Activated T-cell treated with anti-CD3 and anti-CD28 coated beads, Interleukin-2, amount 50 U/mL, for 72 hours (primary cell): ENCODE measurements around the gene AKIP1. TPM values are rescaled to one million over a fixed set of nuclear protein-coding genes. Genes with fewer than 3 reads are reported as not detected.
"Not testable (repeated sequence)": the region's sequence is repeated elsewhere in the genome, so short reads cannot be mapped to it uniquely, and the experiment has no call there.

Source experiments
- ATAC-seq, 2 donors: fragments of 150-1000 bp; cut with Tn5 transposase; replicated peaks in 1 of 2; 2 replicates each; pipeline ENCODE4 v1.10.0; 2021; ENCODE audit warnings: moderate library complexity in 2 of 2, mild to moderate bottlenecking in 1 of 2
- DNase-seq, 2 donors: peaks; one replicate each; pipeline ENCODE4 v3.0.0; 2021 to 2022; ENCODE audit warnings: mixed read lengths in 1 of 2
- H3K27ac Mint-ChIP-seq: one replicate; pipeline ENCODE4 v1.8.0; 2022; ENCODE audit warnings: mild to moderate bottlenecking, moderate library complexity, mixed read lengths
- H3K27me3 Mint-ChIP-seq: one replicate; pipeline ENCODE4 v1.8.0; 2022; ENCODE audit warnings: low read depth, mixed read lengths
- H3K36me3 Mint-ChIP-seq, 2 donors: one replicate each; pipeline ENCODE4 v1.8.0; 2022; ENCODE audit warnings: mixed read lengths in 2 of 2, mild to moderate bottlenecking in 1 of 2; ENCODE audit not compliant: insufficient read depth in 2 of 2
- H3K4me1 Mint-ChIP-seq: one replicate; pipeline ENCODE4 v1.8.0; 2022; ENCODE audit warnings: low read depth, mixed read lengths
- H3K4me3 Mint-ChIP-seq, 2 donors: one replicate each; pipeline ENCODE4 v1.8.0; 2022; ENCODE audit warnings: mild to moderate bottlenecking in 2 of 2, mixed read lengths in 2 of 2, moderate library complexity in 2 of 2
- H3K9me3 Mint-ChIP-seq, 2 donors: one replicate each; pipeline ENCODE4 v1.8.0; 2022; ENCODE audit warnings: mixed read lengths in 2 of 2
- total RNA-seq, 2 donors: library from RNA; stranded (reverse); gene quantifications; one replicate each; pipeline ENCODE4 v1.2.3, GENCODE V29; 2022

AKIP1 gene, protein sequence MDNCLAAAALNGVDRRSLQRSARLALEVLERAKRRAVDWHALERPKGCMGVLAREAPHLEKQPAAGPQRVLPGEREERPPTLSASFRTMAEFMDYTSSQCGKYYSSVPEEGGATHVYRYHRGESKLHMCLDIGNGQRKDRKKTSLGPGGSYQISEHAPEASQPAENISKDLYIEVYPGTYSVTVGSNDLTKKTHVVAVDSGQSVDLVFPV
- 10 to 100 TPM; 27.2 to 27.7 TPM for total RNA-seq

DNA sequence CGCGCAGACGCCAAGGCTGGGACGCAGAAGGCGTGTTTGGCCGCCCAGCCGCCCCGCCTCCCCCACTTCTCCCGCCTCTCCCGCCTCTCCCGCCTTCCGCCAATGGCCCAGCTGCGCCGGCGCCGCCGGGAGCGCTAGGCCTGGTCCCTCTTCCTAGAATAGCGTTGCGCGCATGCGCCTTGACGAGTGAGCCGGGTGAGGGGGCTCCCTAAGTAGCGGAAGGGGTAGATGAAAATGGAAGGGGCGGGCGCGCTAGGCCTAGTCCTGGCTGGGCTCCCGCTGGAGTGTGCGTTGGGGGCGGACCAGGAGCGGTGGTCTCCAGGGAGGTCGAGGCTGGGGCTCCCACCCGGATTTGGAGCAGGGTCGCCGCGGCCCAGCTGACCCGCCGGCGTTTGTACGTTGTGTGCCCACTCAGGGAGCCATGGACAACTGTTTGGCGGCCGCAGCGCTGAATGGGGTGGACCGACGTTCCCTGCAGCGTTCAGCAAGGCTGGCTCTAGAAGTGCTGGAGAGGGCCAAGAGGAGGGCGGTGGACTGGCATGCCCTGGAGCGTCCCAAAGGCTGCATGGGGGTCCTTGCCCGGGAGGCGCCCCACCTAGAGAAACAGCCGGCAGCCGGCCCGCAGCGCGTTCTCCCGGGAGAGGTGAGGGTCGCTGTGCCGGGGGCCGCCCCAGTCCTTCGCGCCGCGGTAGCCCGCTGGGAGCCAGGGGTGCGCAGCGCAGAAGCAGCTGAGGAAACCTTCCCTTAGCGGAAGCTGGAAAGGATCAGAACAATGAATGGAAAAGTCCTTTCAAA is at the start of gene AKIP1:
Gene AKIP1 (plus strand): TSS at position 161 of the 795 bp plus-strand sequence. CDS start 261 bp downstream, at position 422.
- Mint-ChIP-seq H3K4me1 (peaks cover 47% of the 10 kb centered on the region), H3K4me3 (peak within 1 kb of the TSS; percentile 89 to 96), H3K9me3 (no peaks in the 10 kb centered on the region), H3K27ac (peak within 1 kb of the TSS; percentile 89), H3K27me3 (peaks cover 17% of the 10 kb centered on the region), H3K36me3 (peaks cover 0 to 2% of the 10 kb centered on the region in 2 donors)
- DNase-seq, result peak; percentile 85 to 89
- peak; percentile 82 to 83 for ATAC-seq

DNA sequence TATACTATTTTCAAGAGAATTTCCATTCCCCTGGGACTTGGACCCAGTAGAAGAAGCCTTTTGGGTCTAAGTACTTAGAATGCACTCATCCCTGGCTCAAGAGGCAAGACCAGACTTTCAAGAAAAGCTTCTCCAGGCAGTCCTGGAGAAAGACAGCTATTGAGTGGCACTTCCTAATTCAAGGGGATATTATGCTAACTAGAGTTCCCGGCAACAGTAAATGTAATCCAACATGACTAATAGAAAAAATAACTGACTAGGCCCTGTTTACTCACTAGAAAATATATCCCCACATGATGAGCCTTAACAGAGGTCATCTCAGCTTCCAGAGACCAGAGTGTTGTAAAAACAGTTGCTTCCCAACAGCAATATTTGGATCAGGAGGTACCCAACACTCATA is 47.2 kb upstream of the AKIP1 start:
- Mint-ChIP-seq H3K36me3 (no peaks in the 10 kb centered on the region), H3K4me1 (no peaks in the 10 kb centered on the region), H3K27me3 (peaks cover 49% of the 10 kb centered on the region), H3K9me3 (no peaks in the 10 kb centered on the region), H3K4me3 (no peak overlapping the region), H3K27ac (no peak overlapping the region)
- ATAC-seq (no peak), DNase-seq (no peak)

DNA sequence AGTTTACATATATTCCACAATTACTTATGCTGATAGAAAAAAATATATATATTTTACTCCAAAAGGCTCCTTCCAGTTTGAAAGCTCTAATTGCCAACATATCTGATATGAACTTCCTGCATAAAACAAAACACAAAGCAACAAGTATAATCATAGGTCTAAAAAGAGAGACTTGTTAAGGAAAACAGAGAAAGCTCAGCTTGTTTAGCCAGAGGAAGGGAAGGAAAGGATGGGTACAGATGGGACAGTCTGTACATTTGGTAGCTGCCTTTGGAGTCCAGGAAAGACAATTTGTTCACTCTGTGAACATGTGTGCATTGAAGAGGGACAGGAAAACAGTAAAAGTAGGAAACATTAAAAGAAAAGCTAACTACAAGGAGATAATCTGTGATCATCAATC is 45.7 kb upstream of the AKIP1 start:
- DNase-seq (no peak), ATAC-seq (no peak)
- no peaks in the 10 kb centered on the region for H3K9me3 Mint-ChIP-seq
- H3K27ac Mint-ChIP-seq, result no peak overlapping the region
- peaks cover 56% of the 10 kb centered on the region for H3K27me3 Mint-ChIP-seq
- H3K36me3 Mint-ChIP-seq, result no peaks in the 10 kb centered on the region
- H3K4me1 Mint-ChIP-seq, result no peaks in the 10 kb centered on the region
- H3K4me3 Mint-ChIP-seq, result no peak overlapping the region

DNA sequence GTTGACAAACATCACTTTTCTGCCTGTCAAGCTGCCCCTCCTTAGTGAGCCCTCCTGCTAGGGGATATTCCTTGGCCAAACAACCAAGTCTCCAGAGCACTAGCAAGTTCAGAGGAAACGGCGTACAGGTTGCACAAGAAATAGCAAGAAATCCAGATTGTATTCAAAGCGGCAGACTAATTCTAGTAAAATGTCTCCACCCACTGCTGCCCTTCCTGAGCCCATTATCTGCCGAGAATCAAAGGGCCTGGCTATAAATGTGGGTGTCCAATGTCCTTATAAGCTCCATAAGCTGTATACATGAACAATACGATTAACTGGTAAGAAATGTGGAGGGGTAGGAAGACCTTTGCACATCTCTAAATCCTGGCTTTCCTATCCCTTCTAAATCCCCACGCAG is 44.0 kb upstream of the AKIP1 start:
- H3K27me3 Mint-ChIP-seq, result peaks cover 53% of the 10 kb centered on the region
- no peaks in the 10 kb centered on the region for H3K4me1 Mint-ChIP-seq
- ATAC-seq (no peak), DNase-seq (no peak)
- H3K4me3 Mint-ChIP-seq, result no peak overlapping the region
- H3K36me3 Mint-ChIP-seq, result no peaks in the 10 kb centered on the region
- no peaks in the 10 kb centered on the region for H3K9me3 Mint-ChIP-seq
- H3K27ac Mint-ChIP-seq, result no peak overlapping the region

DNA sequence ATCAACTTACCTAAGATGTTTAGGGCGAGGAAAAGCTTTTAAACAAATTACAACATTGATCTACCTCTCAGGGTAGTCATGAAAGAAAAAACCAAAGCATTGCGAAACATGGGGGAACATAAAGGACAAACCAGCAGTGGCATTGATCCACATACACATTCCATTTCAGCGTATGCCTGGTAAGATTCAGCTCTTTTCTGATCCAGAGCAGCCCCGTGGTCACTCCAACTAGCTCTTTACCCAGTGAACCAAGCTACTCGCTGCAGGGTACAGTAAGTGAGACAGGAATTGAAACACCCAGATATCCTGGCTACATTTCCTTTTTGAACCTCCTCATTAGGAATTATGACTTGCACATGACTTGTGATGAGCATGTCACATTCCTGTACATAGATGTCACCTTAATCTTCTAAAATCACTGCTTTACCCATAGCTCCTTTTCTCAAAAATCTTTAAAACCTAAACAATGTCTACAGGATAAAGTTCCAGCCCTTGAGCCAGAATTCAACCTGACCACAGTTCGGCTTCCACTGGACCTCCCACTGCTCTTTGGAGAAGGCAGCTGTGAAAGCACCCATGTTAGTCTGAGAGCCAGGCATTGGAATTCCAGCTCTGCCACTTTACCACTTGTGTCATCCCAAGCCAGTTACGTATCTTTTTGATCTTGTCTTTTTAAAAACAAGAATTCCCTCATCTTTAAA is 42.9 kb upstream of the AKIP1 start:
- DNase-seq (no peak), ATAC-seq (no peak)
- Mint-ChIP-seq H3K36me3 (no peaks in the 10 kb centered on the region), H3K4me1 (no peaks in the 10 kb centered on the region), H3K27ac (no peak overlapping the region), H3K9me3 (no peaks in the 10 kb centered on the region), H3K27me3 (peaks cover 64% of the 10 kb centered on the region), H3K4me3 (no peak overlapping the region)

DNA sequence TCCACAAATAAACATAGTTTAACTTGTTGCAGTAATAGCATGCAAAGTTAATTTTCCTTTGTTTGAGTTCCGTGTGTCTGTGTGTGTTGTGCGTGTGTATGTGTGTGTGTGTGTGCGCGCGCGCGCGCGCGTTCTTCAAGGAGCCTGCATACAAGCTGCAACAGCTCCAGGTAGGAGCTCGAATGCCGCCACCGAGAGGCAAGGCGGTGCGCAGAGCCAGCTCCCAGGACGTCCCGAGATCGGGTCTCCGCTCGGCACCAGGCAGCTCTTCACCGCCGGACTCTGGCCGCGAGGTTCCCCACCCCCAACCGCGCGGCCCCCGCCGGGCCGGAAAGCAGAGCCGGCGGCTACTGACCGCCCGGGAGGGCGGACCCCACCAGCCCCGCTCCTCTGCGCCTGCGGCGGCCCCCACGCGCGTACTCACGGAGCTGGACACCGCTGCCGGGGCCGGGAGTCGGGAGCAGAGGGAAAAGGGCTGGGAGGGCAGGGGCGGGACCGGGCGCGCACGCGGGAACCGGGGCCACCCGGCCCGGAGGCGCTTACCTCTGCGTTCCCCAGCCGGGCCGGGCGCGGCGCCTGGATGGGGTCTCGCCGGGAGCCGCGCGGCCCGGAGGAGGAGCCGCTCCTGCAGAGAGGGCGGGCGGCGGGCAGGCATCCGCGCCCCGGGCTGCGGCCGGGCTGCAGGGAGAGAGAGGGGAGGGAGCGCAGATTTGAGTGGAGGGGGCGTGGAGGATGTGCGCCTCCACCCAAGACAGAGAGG is 40.4 kb upstream of the AKIP1 start:
- DNase-seq, result peak; percentile 10 to 19
- peak; percentile 49 to 54 for ATAC-seq
- no peaks in the 10 kb centered on the region for H3K36me3 Mint-ChIP-seq
- no peaks in the 10 kb centered on the region for H3K9me3 Mint-ChIP-seq
- peak overlapping the region; percentile 65 to 73 for H3K4me3 Mint-ChIP-seq
- peaks cover 78% of the 10 kb centered on the region for H3K27me3 Mint-ChIP-seq
- no peak overlapping the region for H3K27ac Mint-ChIP-seq
- no peaks in the 10 kb centered on the region for H3K4me1 Mint-ChIP-seq

DNA sequence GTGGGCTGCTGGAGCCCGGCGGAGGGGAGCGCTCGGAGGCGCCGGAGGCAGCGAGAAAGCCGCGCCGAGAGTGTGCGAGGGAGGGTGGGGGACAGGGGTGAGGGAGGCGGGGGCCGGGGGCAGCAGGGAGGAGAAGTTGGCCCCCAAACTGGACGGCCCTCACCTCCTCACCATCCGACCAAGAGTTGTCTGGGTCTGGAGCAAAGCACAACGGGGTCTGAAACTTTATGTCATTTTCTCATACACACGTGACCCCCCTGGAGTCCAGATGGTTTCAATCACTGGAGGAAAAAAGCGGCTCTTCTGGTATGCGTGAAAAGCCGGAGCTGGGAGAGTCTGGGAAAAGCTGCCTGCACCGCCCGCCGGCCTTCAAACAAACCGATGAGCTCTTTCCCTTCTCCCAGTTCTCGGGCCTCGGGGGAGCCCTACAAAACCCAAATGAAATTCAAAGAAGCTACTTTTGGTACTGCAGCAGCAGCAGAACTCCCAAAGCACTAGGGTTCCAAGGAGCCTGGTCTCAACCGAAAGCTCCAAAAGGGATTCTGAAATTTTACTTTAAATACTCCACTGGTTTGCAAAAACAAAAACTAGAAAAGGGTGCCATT is 39.7 kb upstream of the AKIP1 start:
- Mint-ChIP-seq H3K27ac (no peak overlapping the region), H3K4me3 (peak overlapping the region; percentile 65 to 69), H3K4me1 (no peaks in the 10 kb centered on the region), H3K36me3 (no peaks in the 10 kb centered on the region), H3K27me3 (peaks cover 74% of the 10 kb centered on the region), H3K9me3 (no peaks in the 10 kb centered on the region)
- DNase-seq (no peak), ATAC-seq (no peak)

DNA sequence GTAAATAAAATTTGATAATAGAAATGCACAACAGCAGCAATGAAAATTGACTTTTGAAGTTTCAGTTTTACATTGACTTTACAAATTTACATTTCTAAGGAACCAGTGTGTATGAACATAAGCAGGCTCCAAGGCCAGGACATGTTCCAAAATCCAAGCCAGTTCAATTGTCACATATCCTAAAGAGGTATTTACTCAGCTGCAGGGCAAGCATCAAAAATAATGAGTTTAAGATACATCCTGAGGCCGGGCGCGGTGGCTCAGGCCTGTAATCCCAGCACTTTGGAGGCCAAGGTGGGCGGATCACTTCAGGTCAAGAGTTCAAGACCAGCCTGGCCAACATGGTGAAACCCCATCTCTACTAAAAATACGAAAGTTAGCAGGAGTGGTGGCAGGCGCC is 39.0 kb upstream of the AKIP1 start:
- Mint-ChIP-seq H3K27ac (no peak overlapping the region), H3K27me3 (peaks cover 67% of the 10 kb centered on the region), H3K4me3 (peak overlapping the region in 1 of 2 donors; percentile 69), H3K36me3 (no peaks in the 10 kb centered on the region), H3K9me3 (no peaks in the 10 kb centered on the region), H3K4me1 (no peaks in the 10 kb centered on the region)
- ATAC-seq (no peak), DNase-seq (no peak)

DNA sequence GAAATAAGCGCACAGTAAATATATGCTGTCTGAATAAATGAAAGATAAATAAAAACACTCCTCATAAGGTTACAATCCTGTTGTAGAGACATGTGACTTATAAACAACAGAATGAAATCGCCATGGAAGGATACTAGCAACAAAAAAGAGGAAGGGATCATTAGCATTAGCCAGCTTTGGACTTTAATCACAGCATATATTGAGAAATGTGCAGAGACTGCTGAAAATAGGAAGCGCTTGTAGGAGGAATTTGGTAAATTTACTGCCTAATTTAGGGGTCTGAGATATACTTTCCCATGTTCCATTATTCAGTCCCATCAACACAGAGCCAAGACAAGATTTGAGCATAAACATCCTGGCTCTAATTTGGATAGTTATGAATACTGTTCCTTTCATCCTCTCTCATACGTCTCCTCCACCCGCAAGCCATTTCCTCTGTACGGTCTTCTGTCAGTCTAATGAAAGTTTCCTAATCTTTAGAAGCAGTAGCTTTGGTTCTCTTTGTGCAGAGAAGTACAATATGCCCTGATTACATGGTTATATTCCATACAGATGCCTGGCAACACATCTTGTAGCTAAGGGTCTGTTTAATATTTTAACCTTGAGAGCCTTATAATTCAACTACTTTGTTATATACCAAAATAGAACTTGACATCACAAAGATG is 37.1 kb upstream of the AKIP1 start:
- DNase-seq, result no peak
- Mint-ChIP-seq H3K36me3 (no peaks in the 10 kb centered on the region), H3K4me3 (no peak overlapping the region), H3K27me3 (peaks cover 65% of the 10 kb centered on the region), H3K4me1 (no peaks in the 10 kb centered on the region), H3K9me3 (no peaks in the 10 kb centered on the region), H3K27ac (no peak overlapping the region)
- ATAC-seq, result no peak

DNA sequence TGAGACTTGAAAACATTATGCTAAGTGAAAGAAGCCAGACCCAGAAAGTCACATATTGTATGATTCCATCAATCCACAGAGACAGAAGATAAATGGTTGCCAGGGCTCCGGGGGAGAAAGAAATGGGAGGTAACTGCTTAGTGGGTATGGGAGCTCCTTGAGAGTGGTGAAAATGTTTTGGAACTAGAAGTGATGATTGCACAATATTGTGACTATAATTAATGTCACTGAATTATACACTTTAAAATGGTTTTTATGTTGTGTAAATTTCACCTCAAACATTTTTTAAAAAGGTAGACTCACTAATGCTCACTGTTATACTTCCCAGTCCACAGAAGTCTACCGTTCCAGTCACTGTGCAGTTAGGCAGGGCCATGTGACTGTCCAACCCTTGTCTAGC is 32.2 kb upstream of the AKIP1 start:
- no peaks in the 10 kb centered on the region for H3K36me3 Mint-ChIP-seq
- H3K4me1 Mint-ChIP-seq, result no peaks in the 10 kb centered on the region
- ATAC-seq (no peak), DNase-seq (no peak)
- H3K4me3 Mint-ChIP-seq, result no peak overlapping the region
- H3K27me3 Mint-ChIP-seq, result peaks cover 36% of the 10 kb centered on the region
- no peaks in the 10 kb centered on the region for H3K9me3 Mint-ChIP-seq
- no peak overlapping the region for H3K27ac Mint-ChIP-seq

DNA sequence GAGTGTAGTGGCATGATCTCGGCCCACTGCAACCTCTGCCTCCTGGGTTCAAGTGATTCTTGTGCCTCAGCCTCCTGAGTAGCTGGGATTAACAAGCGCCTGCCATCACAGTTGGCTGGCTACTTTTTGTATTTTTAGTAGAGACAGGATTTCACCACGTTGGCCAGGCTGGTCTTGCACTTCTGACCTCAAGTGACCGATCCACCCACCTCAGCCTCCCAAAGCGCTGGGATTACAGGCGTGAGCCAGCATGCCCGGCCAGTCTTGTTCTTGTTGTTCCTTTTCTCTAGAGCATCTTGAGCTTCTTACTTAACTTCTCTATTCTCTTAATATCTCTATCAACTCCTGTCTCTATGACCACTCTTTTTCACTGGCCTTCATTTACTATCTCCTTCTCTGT is 29.4 kb upstream of the AKIP1 start:
- not testable (repeated sequence) for H3K36me3 Mint-ChIP-seq, H3K4me1 Mint-ChIP-seq, H3K4me3 Mint-ChIP-seq, H3K27ac Mint-ChIP-seq, DNase-seq, H3K9me3 Mint-ChIP-seq, ATAC-seq
- H3K27me3 Mint-ChIP-seq, result peaks cover 25% of the 10 kb centered on the region

DNA sequence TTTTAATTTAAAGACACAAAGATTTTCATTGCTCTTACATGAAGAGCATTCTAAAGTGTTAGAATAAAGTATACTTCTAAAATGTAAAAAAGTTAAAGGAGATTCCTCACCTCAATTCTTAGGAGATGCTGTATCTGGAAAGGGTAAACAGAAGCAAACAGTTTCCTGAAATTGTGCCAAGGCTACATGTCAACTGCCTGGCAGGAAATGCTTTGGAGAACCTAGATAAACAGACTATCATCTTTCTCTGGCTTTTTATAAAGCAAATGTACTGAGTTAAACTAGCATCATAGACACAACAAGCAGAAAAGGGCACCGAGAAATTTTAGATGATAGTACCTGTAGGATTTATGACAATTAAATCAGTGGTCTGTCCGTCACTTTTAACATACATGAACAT is 24.7 kb upstream of the AKIP1 start:
- DNase-seq (no peak), ATAC-seq (no peak)
- Mint-ChIP-seq H3K27ac (no peak overlapping the region), H3K4me3 (no peak overlapping the region), H3K9me3 (peaks cover 3 to 8% of the 10 kb centered on the region in 2 donors), H3K4me1 (no peaks in the 10 kb centered on the region), H3K36me3 (peaks cover 1 to 3% of the 10 kb centered on the region in 2 donors), H3K27me3 (peaks cover 27% of the 10 kb centered on the region)
